HFFc6 (cell line): ENCODE data around the gene TSC2. TPM values are rescaled to one million over a fixed set of nuclear protein-coding genes. Genes with fewer than 3 reads are reported as not detected.

Experiments
- DNase-seq: peaks from one replicate; pipeline ENCODE4 v3.0.0-alpha.2; 2018
- H3K27ac Mint-ChIP-seq: 2 replicates; pipeline ENCODE4 v1.8.0; 2020; ENCODE audit warnings: mild to moderate bottlenecking, mixed read lengths
- H3K27me3 Mint-ChIP-seq: 2 replicates; pipeline ENCODE4 v1.8.0; 2021; ENCODE audit warnings: mild to moderate bottlenecking, moderate library complexity, mixed read lengths; ENCODE audit not compliant: insufficient read depth
- H3K36me3 Mint-ChIP-seq: 2 replicates; pipeline ENCODE4 v1.8.0; 2021; ENCODE audit warnings: low read depth, mixed read lengths
- H3K4me1 Mint-ChIP-seq: 2 replicates; pipeline ENCODE4 v1.8.0; 2020; ENCODE audit warnings: low read depth, mixed read lengths
- H3K4me3 Mint-ChIP-seq: 2 replicates; pipeline ENCODE4 v1.8.0; 2020; ENCODE audit warnings: mild to moderate bottlenecking, moderate library complexity, mixed read lengths
- H3K9me3 Mint-ChIP-seq: 2 replicates; pipeline ENCODE4 v1.8.0; 2020; ENCODE audit warnings: mild to moderate bottlenecking, mixed read lengths
- CTCF ChIP-seq: fragments of 200-600 bp; sonication (generic); IDR thresholded peaks from 2 replicates; pipeline ENCODE4 v1.5.0; 2021; ENCODE audit warnings: antibody characterized with exemption, mild to moderate bottlenecking
- total RNA-seq, 6 experiments: library from RNA; stranded (reverse); fragmentation: NEBNext Ultra II Directional; extraction: Animal tissue kit (Norgen Biotek cat#: 25700); gene quantifications; 2 replicates in 1 of 6; 3 replicates in 5 of 6; pipeline ENCODE4 v1.2.3, GENCODE V29; 2021

TSC2 gene
- total RNA-seq, 6 experiments from 2014 or later: 72.0 to 88.3 (median 83.2) TPM

- Mint-ChIP-seq H3K27me3 (peaks cover 5% of the 10 kb centered on the region), H3K9me3 (no peaks in the 10 kb centered on the region), H3K36me3 (no peaks in the 10 kb centered on the region), H3K4me3 (peak overlapping the region; percentile 86), H3K4me1 (peaks cover 33% of the 10 kb centered on the region), H3K27ac (peak overlapping the region; percentile 91)
- TF ChIP-seq CTCF: no peak
- DNase-seq: no peak
These were observed 12.9 kb upstream of the TSC2 start for GRCh38 chr16:2034696-2035430.

GRCh38 chr16:2035431-2036199 lies 12.2 kb upstream of the TSC2 start:
- H3K27me3 Mint-ChIP-seq: peaks cover 5% of the 10 kb centered on the region
- H3K9me3 Mint-ChIP-seq: no peaks in the 10 kb centered on the region
- H3K4me3 Mint-ChIP-seq: peak overlapping the region; percentile 86
- DNase-seq: peak; percentile 81
- no peak for TF ChIP-seq CTCF
- peak overlapping the region; percentile 79 for H3K27ac Mint-ChIP-seq
- peaks cover 34% of the 10 kb centered on the region for H3K4me1 Mint-ChIP-seq
- H3K36me3 Mint-ChIP-seq: no peaks in the 10 kb centered on the region

GRCh38 chr16:2036200-2036966 lies 11.4 kb upstream of the TSC2 start:
- H3K4me1 Mint-ChIP-seq: peaks cover 34% of the 10 kb centered on the region
- no peak for TF ChIP-seq CTCF
- peak overlapping the region; percentile 79 for H3K27ac Mint-ChIP-seq
- peak overlapping the region; percentile 86 for H3K4me3 Mint-ChIP-seq
- peaks cover 5% of the 10 kb centered on the region for H3K27me3 Mint-ChIP-seq
- DNase-seq: no peak
- H3K9me3 Mint-ChIP-seq: no peaks in the 10 kb centered on the region
- H3K36me3 Mint-ChIP-seq: no peaks in the 10 kb centered on the region

GRCh38 chr16:2037115-2037514 lies 10.7 kb upstream of the TSC2 start:
- Mint-ChIP-seq H3K9me3 (no peaks in the 10 kb centered on the region), H3K27ac (peak overlapping the region; percentile 68), H3K4me3 (no peak overlapping the region), H3K27me3 (peaks cover 5% of the 10 kb centered on the region), H3K4me1 (peaks cover 33% of the 10 kb centered on the region), H3K36me3 (no peaks in the 10 kb centered on the region)
- DNase-seq: no peak
- no peak for TF ChIP-seq CTCF

- Mint-ChIP-seq H3K4me1 (peaks cover 26% of the 10 kb centered on the region), H3K27me3 (peaks cover 5% of the 10 kb centered on the region), H3K36me3 (no peaks in the 10 kb centered on the region), H3K9me3 (no peaks in the 10 kb centered on the region), H3K27ac (peak overlapping the region; percentile 68; the same call in 1 of the 2 replicates), H3K4me3 (no peak overlapping the region; the same call in 1 of the 2 replicates)
- no peak for DNase-seq
- no peak for TF ChIP-seq CTCF
These were observed 10.0 kb upstream of the TSC2 start for GRCh38 chr16:2037647-2038381.
